GM19240 (cell line): Measurements from ENCODE around the gene NTS.

Experiments used
- DNase-seq: peaks from one replicate; pipeline ENCODE4 v3.0.0; 2011; ENCODE audit warnings: low spot score; ENCODE audit not compliant: insufficient read length

Gene NTS

GRCh38 chr12:85874031-85874461 lies at the start of gene NTS:
TSS of gene NTS (plus strand) at chr12:85874295. CDS start at chr12:85874404, 109 bp downstream.
- DNase-seq: no peak

- DNase-seq: no peak
These were observed 48.3 kb upstream of the NTS start for GRCh38 chr12:85825746-85826145.

GRCh38 chr12:85828576-85828975 lies 45.5 kb upstream of the NTS start:
- no peak for DNase-seq

GRCh38 chr12:85829391-85829790 lies 44.7 kb upstream of the NTS start:
- no peak for DNase-seq

GRCh38 chr12:85831327-85831990 lies 42.6 kb upstream of the NTS start:
- no peak for DNase-seq

GRCh38 chr12:85833579-85833978 lies 40.5 kb upstream of the NTS start:
- no peak for DNase-seq

- DNase-seq: no peak
These were observed 39.7 kb upstream of the NTS start for GRCh38 chr12:85834378-85834777.

- no peak for DNase-seq
These were observed 38.5 kb upstream of the NTS start for GRCh38 chr12:85835426-85836196.

- DNase-seq: no peak
These were observed 37.7 kb upstream of the NTS start, which contains the start of gene RASSF9 for GRCh38 chr12:85836197-85837090. TSS of gene RASSF9 (minus strand) at chr12:85836409. CDS start at chr12:85836201, 208 bp downstream.

- DNase-seq: no peak
These were observed 30.3 kb upstream of the NTS start for GRCh38 chr12:85843606-85844310.

- no peak for DNase-seq
These were observed 24.8 kb upstream of the NTS start for GRCh38 chr12:85849344-85849743.

GRCh38 chr12:85855305-85855704 lies 18.8 kb upstream of the NTS start:
- no peak for DNase-seq

GRCh38 chr12:85856966-85857365 lies 17.1 kb upstream of the NTS start:
- no peak for DNase-seq

- no peak for DNase-seq
These were observed 8.2 kb upstream of the NTS start for GRCh38 chr12:85865890-85866289.

- DNase-seq: no peak
These were observed 6.9 kb upstream of the NTS start for GRCh38 chr12:85866986-85867776.

GRCh38 chr12:85872497-85873091 lies 1.5 kb upstream of the NTS start:
- no peak for DNase-seq

GRCh38 chr12:85877459-85877858 lies 3.4 kb downstream of the NTS start:
- no peak for DNase-seq

- DNase-seq: no peak
These were observed 9.7 kb downstream of the NTS start for GRCh38 chr12:85883763-85884162.

- DNase-seq: no peak
These were observed 20.6 kb downstream of the NTS start for GRCh38 chr12:85894653-85895052.
